H9 (cell line): ENCODE data around the gene ZC3H12D. TPM values are rescaled to one million over a fixed set of nuclear protein-coding genes. Genes with fewer than 3 reads are reported as not detected.

Experiments used
- DNase-seq: peaks from one replicate; pipeline ENCODE4 v3.0.0-alpha.2; 2017
- H2AFZ ChIP-seq: one replicate; pipeline ENCODE4 v1.6.1; 2013; ENCODE audit warnings: mild to moderate bottlenecking, low read length, control low read depth, moderate library complexity
- H2AK5ac ChIP-seq: 2 replicates; pipeline ENCODE4 v1.6.1; 2013; ENCODE audit warnings: low read length, control low read depth, mixed read lengths; ENCODE audit not compliant: insufficient read length
- H2BK120ac ChIP-seq: one replicate; pipeline ENCODE4 v1.6.1; 2013; ENCODE audit warnings: low read depth, mild to moderate bottlenecking, low read length, control low read depth, inconsistent platforms; ENCODE audit not compliant: poor library complexity, severe bottlenecking
- H2BK12ac ChIP-seq: 2 replicates; pipeline ENCODE4 v1.6.1; 2013; ENCODE audit warnings: low read length, control low read depth, mixed read lengths, low read depth; ENCODE audit not compliant: insufficient read length
- H2BK15ac ChIP-seq: 2 replicates; pipeline ENCODE4 v1.6.1; 2013; ENCODE audit warnings: low read depth, low read length, control low read depth
- H2BK20ac ChIP-seq: one replicate; pipeline ENCODE4 v1.6.1; 2013; ENCODE audit warnings: low read depth, mild to moderate bottlenecking, low read length, control low read depth, inconsistent platforms; ENCODE audit not compliant: poor library complexity, severe bottlenecking
- H2BK5ac ChIP-seq: 2 replicates; pipeline ENCODE4 v1.6.1; 2013; ENCODE audit warnings: low read length, control low read depth, mixed read lengths; ENCODE audit not compliant: insufficient read length
- H3K14ac ChIP-seq: 2 replicates; pipeline ENCODE4 v1.6.1; 2013; ENCODE audit warnings: low read length, control low read depth; ENCODE audit not compliant: insufficient read depth
- H3K18ac ChIP-seq: 2 replicates; pipeline ENCODE4 v1.6.1; 2013; ENCODE audit warnings: low read depth, mild to moderate bottlenecking, mixed read lengths, low read length, control low read depth; ENCODE audit not compliant: insufficient read length
- H3K23ac ChIP-seq: 2 replicates; pipeline ENCODE4 v1.6.1; 2013; ENCODE audit warnings: low read length, control low read depth, mixed read lengths, low read depth; ENCODE audit not compliant: insufficient read length
- H3K23me2 ChIP-seq: 2 replicates; pipeline ENCODE4 v1.6.1; 2013; ENCODE audit warnings: low read depth, mild to moderate bottlenecking, mixed read lengths, low read length, control low read depth; ENCODE audit not compliant: insufficient read length, poor library complexity, severe bottlenecking
- H3K27ac ChIP-seq: 2 replicates; pipeline ENCODE4 v1.5.1; 2013; ENCODE audit warnings: low read length, control low read depth, mixed read lengths, low read depth; ENCODE audit not compliant: insufficient read length
- H3K27me3 ChIP-seq: 2 replicates; pipeline ENCODE4 v1.6.1; 2013; ENCODE audit warnings: low read length, control low read depth, inconsistent platforms; ENCODE audit not compliant: insufficient read depth
- H3K4ac ChIP-seq: 2 replicates; pipeline ENCODE4 v1.6.1; 2013; ENCODE audit warnings: low read depth, mild to moderate bottlenecking, control low read depth, inconsistent platforms, low read length, moderate library complexity
- H3K4me1 ChIP-seq: 2 replicates; pipeline ENCODE4 v1.6.1; 2013; ENCODE audit warnings: low read length, control low read depth, inconsistent platforms; ENCODE audit not compliant: insufficient read depth
- H3K4me2 ChIP-seq: 2 replicates; pipeline ENCODE4 v1.6.1; 2013; ENCODE audit warnings: low read length, control low read depth, mixed read lengths; ENCODE audit not compliant: insufficient read length, insufficient read depth
- H3K56ac ChIP-seq: 2 replicates; pipeline ENCODE4 v1.6.1; 2013; ENCODE audit warnings: low read depth, mild to moderate bottlenecking, mixed read lengths, low read length, control low read depth; ENCODE audit not compliant: insufficient read length
- H3K79me1 ChIP-seq: 2 replicates; pipeline ENCODE4 v1.6.1; 2013; ENCODE audit warnings: low read depth, mild to moderate bottlenecking, moderate library complexity, low read length, control low read depth, inconsistent platforms; ENCODE audit not compliant: insufficient read depth, poor library complexity, severe bottlenecking
- H3K79me2 ChIP-seq: 2 replicates; pipeline ENCODE4 v1.6.1; 2013; ENCODE audit warnings: low read length, control low read depth, inconsistent platforms; ENCODE audit not compliant: insufficient read depth
- H3K9ac ChIP-seq: 2 replicates; pipeline ENCODE4 v1.6.1; 2013; ENCODE audit warnings: low read length, control low read depth, mixed read lengths; ENCODE audit not compliant: insufficient read length; ENCODE audit errors: extremely low read depth
- H3K9me3 ChIP-seq: one replicate; pipeline ENCODE4 v1.6.1; 2013; ENCODE audit warnings: low read depth, low read length, inconsistent platforms; ENCODE audit not compliant: control insufficient read depth
- H3T11ph ChIP-seq: one replicate; pipeline ENCODE4 v1.6.1; 2013; ENCODE audit warnings: mild to moderate bottlenecking, low read length, control low read depth, inconsistent platforms
- H4K20me1 ChIP-seq: one replicate; pipeline ENCODE4 v1.6.1; 2013; ENCODE audit not compliant: control insufficient read depth, insufficient read length, insufficient read depth
- H4K5ac ChIP-seq: 2 replicates; pipeline ENCODE4 v1.6.1; 2013; ENCODE audit warnings: low read depth, mild to moderate bottlenecking, mixed read lengths, low read length, control low read depth; ENCODE audit not compliant: insufficient read length
- H4K8ac ChIP-seq: replicated peaks from 2 replicates; pipeline ENCODE4 v1.6.1; 2013; ENCODE audit warnings: low read length, control low read depth, mixed read lengths, low read depth; ENCODE audit not compliant: insufficient read length
- H4K91ac ChIP-seq: 2 replicates; pipeline ENCODE4 v1.6.1; 2013; ENCODE audit warnings: low read depth, mild to moderate bottlenecking, moderate library complexity, mixed read lengths, low read length, control low read depth; ENCODE audit not compliant: insufficient read length
- H3K27ac Mint-ChIP-seq, 3 experiments: 2 replicates in 2 of 3; 3 replicates in 1 of 3; pipeline ENCODE4 v1.8.0; 2020 to 2021; ENCODE audit warnings: mixed read lengths in 3 of 3, mild to moderate bottlenecking in 1 of 3, moderate library complexity in 1 of 3
- H3K27me3 Mint-ChIP-seq: 2 replicates; pipeline ENCODE4 v1.8.0; 2021; ENCODE audit warnings: low read depth, mild to moderate bottlenecking, moderate library complexity, mixed read lengths
- H3K36me3 Mint-ChIP-seq, 3 experiments: 2 replicates in 2 of 3; 3 replicates in 1 of 3; pipeline ENCODE4 v1.8.0; 2020 to 2021; ENCODE audit warnings: low read depth in 3 of 3, mixed read lengths in 3 of 3; ENCODE audit not compliant: insufficient read depth in 1 of 3
- H3K4me1 Mint-ChIP-seq, 2 experiments: 2 replicates each; pipeline ENCODE4 v1.8.0; 2020; ENCODE audit warnings: mixed read lengths in 2 of 2
- H3K4me3 Mint-ChIP-seq, 2 experiments: 2 replicates in 1 of 2; 3 replicates in 1 of 2; pipeline ENCODE4 v1.8.0; 2020 to 2021; ENCODE audit warnings: mild to moderate bottlenecking in 2 of 2, mixed read lengths in 2 of 2, moderate library complexity in 1 of 2
- H3K9me3 Mint-ChIP-seq, 2 experiments: 2 replicates in 1 of 2; 3 replicates in 1 of 2; pipeline ENCODE4 v1.8.0; 2020; ENCODE audit warnings: mild to moderate bottlenecking in 2 of 2, mixed read lengths in 2 of 2, moderate library complexity in 1 of 2
- CTCF ChIP-seq: fragments of 200-600 bp; sonication (generic); conservative IDR thresholded peaks from 3 replicates; pipeline ENCODE4 v1.8.0; 2021; ENCODE audit warnings: antibody characterized with exemption, mild to moderate bottlenecking
- WGBS: extraction: QIAGEN DNeasy Blood & Tissue Kit; methylation state at CpG from one replicate; pipeline ENCODE4 v1.1.7; 2013; ENCODE audit warnings: missing lambda C conversion rate, low lambda C conversion rate, mixed read lengths; ENCODE audit not compliant: insufficient read length; ENCODE audit errors: extremely low coverage; 5-methylcytosine and 5-hydroxymethylcytosine counted together
- total RNA-seq: library from RNA; stranded (reverse); gene quantifications from 2 replicates; pipeline ENCODE4 v1.2.1, GENCODE V29; 2021

ZC3H12D gene
- total RNA-seq, 1 experiment from 2014 or later, result 0.07 TPM

GRCh38 chr6:149448821-149449453 is 35.9 kb downstream of the ZC3H12D start:
- no peak overlapping the region for H3K56ac ChIP-seq
- no peak overlapping the region for H2BK20ac ChIP-seq
- Mint-ChIP-seq H3K27ac (no peak overlapping the region), H3K36me3 (no peaks in the 10 kb centered on the region), H3K27me3 (peaks cover 51% of the 10 kb centered on the region), H3K4me1 (0 out of 4 replicates have a peak, but pooled peaks cover 0 to 2% of the 10 kb centered on the region in 2 experiments), H3K9me3 (peaks cover 0 to 3% of the 10 kb centered on the region in 2 experiments; a peak in 3 of 5 replicates), H3K4me3 (no peak overlapping the region)
- H3K79me2 ChIP-seq, result no peaks in the 10 kb centered on the region
- no CpG with 5 or more reads among the region's 5 CpGs for WGBS
- H2AFZ ChIP-seq, result no peak overlapping the region
- peaks cover 18% of the 10 kb centered on the region; the same call in 1 of the 2 replicates for H3K27me3 ChIP-seq
- no peak overlapping the region for H3K4me2 ChIP-seq
- H3T11ph ChIP-seq, result no peak overlapping the region
- H3K9ac ChIP-seq, result no peak overlapping the region
- H3K18ac ChIP-seq, result no peak overlapping the region
- H2AK5ac ChIP-seq, result no peak overlapping the region
- no peak overlapping the region for H4K8ac ChIP-seq
- DNase-seq, result no peak
- H2BK12ac ChIP-seq, result no peak overlapping the region
- no peak for TF ChIP-seq CTCF
- H4K5ac ChIP-seq, result no peak overlapping the region
- H2BK5ac ChIP-seq, result no peak overlapping the region
- H3K27ac ChIP-seq, result no peak overlapping the region
- no peak overlapping the region for H2BK120ac ChIP-seq
- H3K23me2 ChIP-seq, result peaks cover 6% of the 10 kb centered on the region
- no peaks in the 10 kb centered on the region for H3K9me3 ChIP-seq
- no peak overlapping the region for H3K4ac ChIP-seq
- no peak overlapping the region for H4K91ac ChIP-seq
- no peak overlapping the region for H3K23ac ChIP-seq
- H3K79me1 ChIP-seq, result no peaks in the 10 kb centered on the region
- H2BK15ac ChIP-seq, result no peak overlapping the region
- H3K4me1 ChIP-seq, result no peaks in the 10 kb centered on the region
- no peaks in the 10 kb centered on the region for H4K20me1 ChIP-seq
- H3K14ac ChIP-seq, result no peak overlapping the region
